ENCODE data around the gene SERPIND1. TPM values are rescaled to one million over a fixed set of nuclear protein-coding genes. Genes with fewer than 3 reads are reported as not detected.

SERPIND1 gene
- total RNA-seq, 1 donor from 2014 or later, result not detected

- H3K27ac Mint-ChIP-seq, result no peak overlapping the region
- H3K9me3 Mint-ChIP-seq, result no peaks in the 10 kb centered on the region
- H3K4me1 Mint-ChIP-seq, result peaks cover 16% of the 10 kb centered on the region
- H3K27me3 Mint-ChIP-seq (ENCODE audit: low read depth), result no peaks in the 10 kb centered on the region
- H3K4me3 Mint-ChIP-seq, result no peak overlapping the region
- no peak for TF ChIP-seq CTCF (IDR thresholded peaks at IDR 0.05; ENCODE audit: unreplicated experiment)
- H3K36me3 Mint-ChIP-seq, result peaks cover 3% of the 10 kb centered on the region
- no peak for DNase-seq (ENCODE audit: low spot score in 2 of 2, unreplicated experiment in 2 of 2)
Observed at GRCh38 chr22:20779818-20780158, 5.9 kb downstream of the SERPIND1 start.

GRCh38 chr22:20781272-20781990, 7.5 kb downstream of the SERPIND1 start:
- no peak for TF ChIP-seq CTCF (IDR thresholded peaks at IDR 0.05; ENCODE audit: unreplicated experiment)
- Mint-ChIP-seq H3K27me3 (ENCODE audit: low read depth) (no peaks in the 10 kb centered on the region), H3K9me3 (no peaks in the 10 kb centered on the region), H3K4me3 (no peak overlapping the region), H3K27ac (no peak overlapping the region), H3K36me3 (peaks cover 2% of the 10 kb centered on the region), H3K4me1 (peaks cover 16% of the 10 kb centered on the region)
- DNase-seq (ENCODE audit: low spot score in 2 of 2, unreplicated experiment in 2 of 2), result no peak

- Mint-ChIP-seq H3K27me3 (ENCODE audit: low read depth) (no peaks in the 10 kb centered on the region), H3K4me3 (no peak overlapping the region), H3K9me3 (no peaks in the 10 kb centered on the region), H3K27ac (no peak overlapping the region), H3K36me3 (peaks cover 2% of the 10 kb centered on the region), H3K4me1 (peaks cover 16% of the 10 kb centered on the region)
- TF ChIP-seq CTCF (IDR thresholded peaks at IDR 0.05; ENCODE audit: unreplicated experiment), result no peak
- DNase-seq (ENCODE audit: low spot score in 2 of 2, unreplicated experiment in 2 of 2), result no peak
Observed at GRCh38 chr22:20782083-20782482, 8.2 kb downstream of the SERPIND1 start.

DNA sequence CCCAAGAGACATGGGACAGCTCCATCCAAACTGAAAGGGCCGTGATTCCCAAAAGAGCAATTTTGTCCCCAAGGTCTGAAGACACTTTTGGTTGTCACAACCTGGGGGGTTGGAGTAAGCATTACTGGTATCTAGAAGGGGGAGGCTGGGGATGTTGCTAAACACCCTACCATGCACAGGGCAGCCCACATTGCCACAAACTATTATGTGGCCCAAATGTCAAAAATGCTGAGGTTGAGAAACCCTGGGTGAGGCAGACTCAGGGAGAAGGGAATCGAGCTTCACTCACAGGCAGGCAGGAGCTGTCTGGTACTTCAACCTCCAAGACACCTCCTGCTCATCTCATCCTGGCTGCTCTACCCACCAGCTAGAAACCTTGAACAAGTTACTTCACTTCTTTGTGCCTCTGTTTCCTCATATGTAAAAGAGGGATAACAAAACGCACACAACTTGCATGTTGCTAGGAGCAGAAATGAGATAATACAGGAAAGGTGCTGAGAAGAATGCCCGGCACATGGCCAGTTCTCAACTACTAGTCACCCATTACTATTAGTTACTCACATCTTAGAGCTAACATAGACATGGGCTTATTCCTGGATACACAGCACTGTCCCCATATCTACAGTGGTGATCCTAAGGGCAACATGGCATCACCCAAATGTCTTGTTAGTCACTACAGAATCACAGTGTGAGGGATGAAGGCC, 8.8 kb downstream of the SERPIND1 start:
- no peaks in the 10 kb centered on the region for H3K36me3 Mint-ChIP-seq
- no peak for DNase-seq (ENCODE audit: low spot score in 2 of 2, unreplicated experiment in 2 of 2)
- H3K27me3 Mint-ChIP-seq (ENCODE audit: low read depth), result no peaks in the 10 kb centered on the region
- H3K4me3 Mint-ChIP-seq, result no peak overlapping the region
- H3K9me3 Mint-ChIP-seq, result no peaks in the 10 kb centered on the region
- peaks cover 12% of the 10 kb centered on the region for H3K4me1 Mint-ChIP-seq
- no peak overlapping the region for H3K27ac Mint-ChIP-seq
- no peak for TF ChIP-seq CTCF (IDR thresholded peaks at IDR 0.05; ENCODE audit: unreplicated experiment)

DNA sequence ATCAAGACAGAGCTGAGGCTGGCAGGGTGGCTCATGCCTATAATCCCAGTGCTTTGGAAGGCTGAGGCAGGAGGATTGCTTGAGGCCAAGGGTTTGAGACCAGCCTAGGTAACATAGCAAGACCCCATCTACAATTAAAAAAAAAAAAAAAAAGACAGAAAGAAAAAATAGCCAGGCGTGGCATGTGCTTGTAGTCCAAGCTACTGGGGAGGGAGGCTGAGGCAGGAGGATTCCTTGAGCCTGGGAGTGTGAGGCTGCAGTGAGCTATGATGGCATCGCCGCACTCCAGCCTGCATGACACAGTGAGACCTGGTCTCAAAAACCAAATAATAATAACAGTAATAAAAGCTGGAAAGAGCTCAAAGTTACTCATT, 9.4 kb downstream of the SERPIND1 start:
- Mint-ChIP-seq H3K27me3 (ENCODE audit: low read depth) (no peaks in the 10 kb centered on the region), H3K4me3 (no peak overlapping the region), H3K27ac (no peak overlapping the region), H3K4me1 (peaks cover 10% of the 10 kb centered on the region), H3K36me3 (no peaks in the 10 kb centered on the region), H3K9me3 (no peaks in the 10 kb centered on the region)
- DNase-seq (ENCODE audit: low spot score in 2 of 2, unreplicated experiment in 2 of 2), result no peak
- TF ChIP-seq CTCF (IDR thresholded peaks at IDR 0.05; ENCODE audit: unreplicated experiment), result no peak

All from mesothelial cell of epicardium (in vitro differentiated cells).